ENCODE results near the gene OPTC.
A peak's percentile ranks its signal among the peaks of the same experiment; 100 is the strongest.
"Not testable (repeated sequence)": the region's sequence is repeated elsewhere in the genome, so short reads cannot be mapped to it uniquely, and the experiment has no call there.

Gene OPTC

GRCh38 chr1:203465146-203465798 is 28.7 kb upstream of the OPTC start:
- no peak for DNase-seq (ENCODE audit: low read depth in 2 of 2)

GRCh38 chr1:203465948-203466347 is 28.0 kb upstream of the OPTC start:
- DNase-seq (ENCODE audit: low read depth in 2 of 2), result no peak

- DNase-seq (ENCODE audit: low read depth in 2 of 2), result not testable (repeated sequence)
These were observed 26.9 kb upstream of the OPTC start for GRCh38 chr1:203466906-203467549.

GRCh38 chr1:203467550-203467921 is 26.4 kb upstream of the OPTC start:
- DNase-seq (ENCODE audit: low read depth in 2 of 2), result no peak

GRCh38 chr1:203468326-203468725 is 25.6 kb upstream of the OPTC start:
- DNase-seq (ENCODE audit: low read depth in 2 of 2), result no peak

- no peak for DNase-seq (ENCODE audit: low read depth in 2 of 2)
These were observed 23.7 kb upstream of the OPTC start for GRCh38 chr1:203470240-203470639.

GRCh38 chr1:203471841-203472240 is 22.1 kb upstream of the OPTC start:
- no peak for DNase-seq (ENCODE audit: low read depth in 2 of 2)

- DNase-seq (ENCODE audit: low read depth in 2 of 2), result no peak
These were observed 20.7 kb upstream of the OPTC start for GRCh38 chr1:203473281-203473680.

- no peak for DNase-seq (ENCODE audit: low read depth in 2 of 2)
These were observed 20.1 kb upstream of the OPTC start for GRCh38 chr1:203473781-203474305.

- DNase-seq (ENCODE audit: low read depth in 2 of 2), result no peak
These were observed 18.7 kb upstream of the OPTC start, which contains the start of gene PRELP for GRCh38 chr1:203475012-203475981. Gene PRELP (plus strand): TSS chr1:203475806. CDS start chr1:203483185, 7,379 bp downstream.

- DNase-seq (ENCODE audit: low read depth in 2 of 2), result no peak
These were observed 17.6 kb upstream of the OPTC start for GRCh38 chr1:203476216-203476814.

- DNase-seq (ENCODE audit: low read depth in 2 of 2), result no peak
These were observed 16.2 kb upstream of the OPTC start for GRCh38 chr1:203477748-203478147.

- DNase-seq (ENCODE audit: low read depth in 2 of 2), result no peak
These were observed 15.7 kb upstream of the OPTC start for GRCh38 chr1:203478231-203478630.

GRCh38 chr1:203478986-203479385 is 15.0 kb upstream of the OPTC start:
- DNase-seq (ENCODE audit: low read depth in 2 of 2), result no peak

- DNase-seq (ENCODE audit: low read depth in 2 of 2), result no peak
These were observed 14.3 kb upstream of the OPTC start for GRCh38 chr1:203479646-203480045.

- no peak for DNase-seq (ENCODE audit: low read depth in 2 of 2)
These were observed 13.9 kb upstream of the OPTC start for GRCh38 chr1:203480084-203480483.

GRCh38 chr1:203480525-203481084 is 13.3 kb upstream of the OPTC start:
- DNase-seq (ENCODE audit: low read depth in 2 of 2), result peak; percentile 14 to 39

GRCh38 chr1:203481196-203481595 is 12.8 kb upstream of the OPTC start:
- DNase-seq (ENCODE audit: low read depth in 2 of 2), result no peak

- no peak for DNase-seq (ENCODE audit: low read depth in 2 of 2)
These were observed 7.2 kb upstream of the OPTC start for GRCh38 chr1:203486618-203487370.

- no peak for DNase-seq (ENCODE audit: low read depth in 2 of 2)
These were observed 5.4 kb upstream of the OPTC start for GRCh38 chr1:203488539-203488938.

GRCh38 chr1:203490607-203491006 is 3.3 kb upstream of the OPTC start:
- no peak for DNase-seq (ENCODE audit: low read depth in 2 of 2)

All from stimulated activated CD8-positive, alpha-beta memory T cell treated with anti-CD3 and anti-CD28 coated beads, Interleukin-2, amount 100 ng/mL, for 48 hours (primary cell).